Hepatocyte (in vitro differentiated cells): ENCODE results near the gene ZNF701. TPM values are rescaled to one million over a fixed set of nuclear protein-coding genes. Genes with fewer than 3 reads are reported as not detected.

Experiments
- DNase-seq: peaks from one replicate; pipeline ENCODE4 v3.0.0-alpha.2; 2016; ENCODE audit warnings: low spot score
- H2AFZ ChIP-seq: fragments of 200-600 bp; sonication (generic); 2 replicates; pipeline ENCODE4 v1.6.0; 2016; ENCODE audit warnings: antibody characterized with exemption, mild to moderate bottlenecking
- H3K27ac ChIP-seq: fragments of 200-600 bp; sonication (generic); 2 replicates; pipeline ENCODE4 v1.5.1; 2016; ENCODE audit warnings: mild to moderate bottlenecking
- H3K27me3 ChIP-seq: fragments of 200-600 bp; sonication (generic); 2 replicates; pipeline ENCODE4 v1.6.1; 2016
- H3K36me3 ChIP-seq: fragments of 200-600 bp; sonication (generic); replicated peaks from 2 replicates; pipeline ENCODE4 v1.5.1; 2016; ENCODE audit warnings: low read depth; ENCODE audit not compliant: insufficient read depth
- H3K4me1 ChIP-seq: fragments of 200-600 bp; sonication (generic); 2 replicates; pipeline ENCODE4 v1.5.1; 2016; ENCODE audit warnings: mild to moderate bottlenecking, moderate library complexity; ENCODE audit not compliant: insufficient read depth
- H3K4me2 ChIP-seq: fragments of 200-600 bp; sonication (generic); 2 replicates; pipeline ENCODE4 v1.6.0; 2016
- H3K4me3 ChIP-seq: fragments of 200-600 bp; sonication (generic); 2 replicates; pipeline ENCODE4 v1.5.1; 2016; ENCODE audit warnings: mild to moderate bottlenecking
- H3K79me2 ChIP-seq: fragments of 200-600 bp; sonication (generic); 2 replicates; pipeline ENCODE4 v1.6.0; 2017; ENCODE audit warnings: mild to moderate bottlenecking
- H3K9me2 ChIP-seq: fragments of 200-600 bp; sonication (generic); replicated peaks from 2 replicates; pipeline ENCODE4 v1.6.0; 2017; ENCODE audit warnings: mild to moderate bottlenecking; ENCODE audit not compliant: insufficient read depth
- H3K9me3 ChIP-seq: fragments of 200-600 bp; sonication (generic); 2 replicates; pipeline ENCODE4 v1.5.1; 2016; ENCODE audit warnings: low read depth, mild to moderate bottlenecking
- H4K20me1 ChIP-seq: fragments of 200-600 bp; sonication (generic); 2 replicates; pipeline ENCODE4 v1.6.0; 2016; ENCODE audit warnings: mild to moderate bottlenecking; ENCODE audit not compliant: insufficient read depth, poor library complexity, severe bottlenecking
- CTCF ChIP-seq: fragments of 200-600 bp; sonication (generic); IDR thresholded peaks from 2 replicates; pipeline ENCODE4 v1.5.1; 2016; ENCODE audit warnings: antibody characterized with exemption, mild to moderate bottlenecking; ENCODE audit not compliant: poor library complexity
- EZH2 ChIP-seq: fragments of 200-600 bp; sonication (generic); IDR thresholded peaks from 2 replicates; pipeline ENCODE4 v1.6.1; 2016; ENCODE audit warnings: antibody characterized with exemption, mild to moderate bottlenecking, borderline replicate concordance
- EZH2phosphoT487 ChIP-seq: fragments of 200-600 bp; sonication (generic); IDR thresholded peaks from one replicate; pipeline ENCODE4 v1.6.1; 2018; ENCODE audit warnings: antibody characterized with exemption, mild to moderate bottlenecking, low read depth, moderate library complexity; ENCODE audit not compliant: unreplicated experiment, severe bottlenecking
- WGBS: methylation state at CpG from one replicate; pipeline ENCODE4 v1.1.6; 2016; ENCODE audit warnings: low lambda C conversion rate; ENCODE audit errors: missing lambda C conversion rate; 5-methylcytosine and 5-hydroxymethylcytosine counted together
- polyA plus RNA-seq: library from polyadenylated mRNA; unstranded; fragments of >200 nt; fragmentation: Nextera tagmentation; extraction: Ambion mirVana; gene quantifications from 2 replicates; pipeline ENCODE4 v1.2.1, GENCODE V29; 2016
- total RNA-seq: library from RNA; depleted of rRNA; stranded (reverse); fragments of >200 nt; gene quantifications from 2 replicates; pipeline ENCODE4 v1.2.3, GENCODE V29; 2014

ZNF701 gene
- total RNA-seq (15.2 TPM in 2 replicates), polyA plus RNA-seq (5.3 and 9.3 TPM in 2 replicates)

DNA sequence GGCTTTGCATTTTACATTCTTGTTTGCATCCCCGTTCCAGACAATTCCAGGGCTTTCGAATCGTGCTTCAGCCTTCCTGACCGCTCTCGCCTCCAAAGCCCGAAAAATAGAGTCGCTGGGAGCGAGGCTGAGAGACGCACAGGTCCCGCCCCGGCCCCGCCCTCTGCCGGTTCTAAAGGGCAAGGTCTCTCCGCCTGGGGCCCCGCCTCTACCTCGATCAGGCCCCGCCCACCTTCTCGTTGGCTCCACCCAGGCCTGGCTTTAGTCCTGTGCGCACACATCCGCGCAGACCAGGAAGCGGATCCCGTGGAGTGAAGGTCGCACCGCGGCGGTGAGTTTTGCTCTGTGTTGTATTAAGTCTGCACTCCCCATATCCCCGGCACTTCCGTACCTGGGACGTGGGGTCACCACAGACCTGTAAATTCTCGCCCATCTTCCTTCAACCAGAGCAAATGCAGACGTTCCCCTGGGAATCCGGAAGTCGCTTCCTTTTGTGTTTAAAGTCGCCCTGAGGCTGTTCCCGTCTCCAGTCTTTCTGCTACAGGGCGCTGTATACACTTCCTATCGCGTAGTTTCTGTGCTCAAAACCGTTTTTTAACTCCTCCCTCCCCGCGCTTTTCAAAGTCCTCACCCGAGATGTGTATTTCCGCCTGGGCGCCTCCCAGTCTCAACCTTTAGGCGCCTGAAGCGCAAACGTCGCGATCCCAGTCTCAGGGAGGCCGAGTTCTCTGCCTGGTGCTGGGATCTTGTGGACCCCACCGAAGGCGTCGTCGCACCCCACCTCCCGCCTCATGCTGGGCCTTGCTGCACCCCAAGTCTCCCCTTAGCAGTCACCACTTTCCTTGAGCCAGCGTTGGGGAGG, at the start of gene ZNF701:
ZNF701 (plus strand) TSS at position 288 of the 862 bp plus-strand sequence. CDS start 3,861 bp downstream, outside the sequence.
- WGBS: under 1% methylated on average over 54 of the region's 57 CpGs
- peak within 1 kb of the TSS; percentile 53 for H2AFZ ChIP-seq
- no peak for TF ChIP-seq EZH2

DNA sequence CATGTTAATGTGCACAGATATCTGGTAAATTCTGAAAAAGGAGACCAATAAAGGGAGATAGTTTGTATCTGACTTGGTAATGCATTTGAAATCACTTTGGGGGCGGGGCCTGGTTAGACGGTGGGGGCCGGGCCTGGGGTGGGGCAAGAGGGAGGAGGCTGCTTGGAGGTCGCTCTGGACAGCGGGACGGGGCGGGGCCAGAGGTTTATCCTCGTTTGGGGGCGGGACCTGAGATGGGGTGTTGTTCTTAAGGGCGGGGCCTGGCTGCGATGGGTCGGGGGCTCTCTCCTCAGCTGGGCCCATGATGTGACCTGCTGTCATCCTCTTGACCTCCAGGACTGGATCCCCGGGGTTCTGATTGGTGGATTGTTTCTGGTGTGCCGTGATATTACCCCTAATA, 47.5 kb upstream of the ZNF701 start:
- DNase-seq: peak; percentile 5

More for the DNA sequence above, at the start of gene ZNF701:
- Histone ChIP-seq H3K79me2 (peaks cover 28% of the 10 kb centered on the region), H3K4me2 (peak within 1 kb of the TSS; percentile 90), H3K4me1 (peaks cover 5% of the 10 kb centered on the region), H3K36me3 (no peaks in the 10 kb centered on the region), H3K27ac (peak within 1 kb of the TSS; percentile 88), H4K20me1 (no peaks in the 10 kb centered on the region), H3K9me3 (no peaks in the 10 kb centered on the region), H3K27me3 (no peaks in the 10 kb centered on the region), H3K4me3 (peak within 1 kb of the TSS; percentile 51), H3K9me2 (no peaks in the 10 kb centered on the region)
- peak; percentile 97 for DNase-seq

DNA sequence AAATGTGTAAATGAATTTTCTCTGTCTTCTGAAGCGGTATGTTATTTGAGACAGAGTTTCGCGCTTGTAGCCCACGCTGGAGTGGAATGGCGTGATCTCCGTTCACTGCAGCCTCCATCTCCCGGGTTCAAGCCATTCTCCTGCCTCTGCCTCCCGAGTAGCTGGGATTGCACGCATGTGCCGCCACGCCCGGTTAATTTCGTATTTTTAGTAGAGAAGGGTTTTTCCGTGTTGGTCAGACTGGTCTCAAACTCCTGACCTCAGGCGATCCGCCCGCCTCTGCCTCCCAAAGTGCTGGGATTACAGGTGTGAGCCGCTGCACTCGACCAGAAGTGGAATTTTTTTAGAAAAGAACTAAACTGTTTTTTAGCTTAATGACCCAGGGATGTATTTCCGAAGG, 46.0 kb upstream of the ZNF701 start:
- Histone ChIP-seq H2AFZ (no peak overlapping the region), H3K4me3 (no peak overlapping the region), H3K36me3 (no peaks in the 10 kb centered on the region), H3K4me1 (peaks cover 19% of the 10 kb centered on the region), H3K4me2 (no peak overlapping the region), H3K27ac (no peak overlapping the region), H3K9me3 (no peaks in the 10 kb centered on the region), H3K27me3 (no peaks in the 10 kb centered on the region), H4K20me1 (no peaks in the 10 kb centered on the region), H3K9me2 (no peaks in the 10 kb centered on the region), H3K79me2 (peaks cover 15% of the 10 kb centered on the region)
- no peak for TF ChIP-seq EZH2
- TF ChIP-seq CTCF: no peak
- no peak for TF ChIP-seq EZH2phosphoT487
- WGBS: 95% methylated on average over 20 of the region's 20 CpGs
- no peak for DNase-seq

More for the DNA sequence above, 47.5 kb upstream of the ZNF701 start:
- Histone ChIP-seq H3K4me2 (no peak overlapping the region), H3K4me1 (peaks cover 9% of the 10 kb centered on the region), H4K20me1 (no peaks in the 10 kb centered on the region), H2AFZ (no peak overlapping the region), H3K9me2 (no peaks in the 10 kb centered on the region), H3K27ac (no peak overlapping the region), H3K36me3 (no peaks in the 10 kb centered on the region), H3K9me3 (no peaks in the 10 kb centered on the region), H3K79me2 (no peaks in the 10 kb centered on the region), H3K4me3 (no peak overlapping the region), H3K27me3 (no peaks in the 10 kb centered on the region)
- 84% methylated on average over 12 of the region's 14 CpGs for WGBS
- TF ChIP-seq EZH2 (no peak), CTCF (no peak), EZH2phosphoT487 (no peak)
